Neural cell (in vitro differentiated cells): ENCODE data around the gene IPO13. TPM values are rescaled to one million over a fixed set of nuclear protein-coding genes. Genes with fewer than 3 reads are reported as not detected.

Experiments
- H2AFZ ChIP-seq: fragments of 200-600, 300-800 bp; sonication (generic), shearing (Covaris generic); 2 replicates; pipeline ENCODE4 v1.6.0; 2014; ENCODE audit warnings: low read depth, mild to moderate bottlenecking, antibody characterized with exemption, low read length, moderate library complexity
- H3F3A ChIP-seq: fragments of 200-600 bp; shearing (Covaris generic); 2 replicates; pipeline ENCODE4 v1.6.1; 2016; ENCODE audit warnings: mild to moderate bottlenecking, moderate library complexity, mixed read lengths, antibody characterized with exemption, low read length; ENCODE audit not compliant: insufficient read depth, poor library complexity, severe bottlenecking
- H3K27ac ChIP-seq: fragments of 200-600, 300-800 bp; sonication (generic), shearing (Covaris generic); 2 replicates; pipeline ENCODE4 v1.5.1; 2014; ENCODE audit warnings: mild to moderate bottlenecking, low read length, moderate library complexity
- H3K27me3 ChIP-seq: fragments of 300-800, 200-600 bp; sonication (generic), shearing (Covaris generic); 2 replicates; pipeline ENCODE4 v1.6.0; 2014; ENCODE audit warnings: mild to moderate bottlenecking, low read depth, low read length, moderate library complexity; ENCODE audit not compliant: insufficient read depth
- H3K36me3 ChIP-seq: fragments of 300-800, 200-600 bp; sonication (generic), shearing (Covaris generic); 2 replicates; pipeline ENCODE4 v1.5.1; 2014; ENCODE audit warnings: mild to moderate bottlenecking, antibody characterized with exemption, low read length, moderate library complexity; ENCODE audit not compliant: insufficient read depth
- H3K4me2 ChIP-seq: fragments of 300-800, 200-600 bp; sonication (generic), shearing (Covaris generic); 2 replicates; pipeline ENCODE4 v1.6.0; 2014; ENCODE audit warnings: mild to moderate bottlenecking, low read length
- H3K4me3 ChIP-seq: fragments of 300-800, 200-600 bp; sonication (generic), shearing (Covaris generic); 2 replicates; pipeline ENCODE4 v1.5.1; 2014; ENCODE audit warnings: mild to moderate bottlenecking, low read length, moderate library complexity
- H3K79me2 ChIP-seq: fragments of 200-600 bp; shearing (Covaris generic); replicated peaks from 2 replicates; pipeline ENCODE4 v1.6.0; 2014; ENCODE audit warnings: mild to moderate bottlenecking, low read length, moderate library complexity; ENCODE audit not compliant: insufficient read depth
- H3K9ac ChIP-seq: fragments of 300-800, 200-600 bp; sonication (generic), shearing (Covaris generic); 2 replicates; pipeline ENCODE4 v1.6.1; 2016; ENCODE audit warnings: mild to moderate bottlenecking, low read length, mixed read lengths
- H3K9me2 ChIP-seq: fragments of 200-600 bp; shearing (Covaris generic); 2 replicates; pipeline ENCODE4 v1.6.1; 2016; ENCODE audit warnings: mild to moderate bottlenecking, low read length, mixed read lengths; ENCODE audit not compliant: insufficient read depth
- H3K9me3 ChIP-seq: fragments of 200-600, 300-800 bp; sonication (generic), shearing (Covaris generic); 2 replicates; pipeline ENCODE4 v1.6.1; 2016; ENCODE audit warnings: mild to moderate bottlenecking, mixed run types, low read length, moderate library complexity, mixed read lengths
- H4K20me1 ChIP-seq: fragments of 200-600 bp; shearing (Covaris generic); 2 replicates; pipeline ENCODE4 v1.6.1; 2016; ENCODE audit warnings: mild to moderate bottlenecking, mixed run types; ENCODE audit not compliant: insufficient read depth
- CTCF ChIP-seq: fragments of 450-650 bp; IDR thresholded peaks from 2 replicates; pipeline ENCODE4 v1.5.1; 2014; ENCODE audit warnings: antibody characterized with exemption, mild to moderate bottlenecking, moderate library complexity; ENCODE audit not compliant: poor library complexity, severe bottlenecking
- EP300 ChIP-seq: fragments of 450-650 bp; conservative IDR thresholded peaks from 2 replicates; pipeline ENCODE4 v1.6.1; 2014; ENCODE audit warnings: antibody characterized with exemption, mild to moderate bottlenecking, moderate library complexity; ENCODE audit not compliant: poor library complexity, severe bottlenecking
- EZH2 ChIP-seq: fragments of 200-600, 300-800 bp; shearing (Covaris generic), sonication (generic); IDR thresholded peaks from 2 replicates; pipeline ENCODE4 v1.6.1; 2014; ENCODE audit warnings: antibody characterized with exemption, low read length, borderline replicate concordance, mild to moderate bottlenecking; ENCODE audit not compliant: insufficient read depth, poor library complexity, severe bottlenecking
- MXI1 ChIP-seq: fragments of 450-650 bp; conservative IDR thresholded peaks from 2 replicates; pipeline ENCODE4 v1.6.1; 2014; ENCODE audit warnings: antibody characterized with exemption, mild to moderate bottlenecking; ENCODE audit not compliant: poor library complexity, severe bottlenecking
- POLR2AphosphoS5 ChIP-seq: IDR thresholded peaks from 2 replicates; pipeline ENCODE4 v1.6.1; 2012
- RAD21 ChIP-seq: fragments of 450-650 bp; conservative IDR thresholded peaks from 2 replicates; pipeline ENCODE4 v1.6.1; 2014; ENCODE audit warnings: antibody characterized with exemption, mild to moderate bottlenecking, moderate library complexity
- REST ChIP-seq: IDR thresholded peaks from 2 replicates; pipeline ENCODE4 v1.6.1; 2012; ENCODE audit warnings: borderline replicate concordance
- SMC3 ChIP-seq: fragments of 450-650 bp; conservative IDR thresholded peaks from 2 replicates; pipeline ENCODE4 v1.6.1; 2014; ENCODE audit warnings: antibody characterized with exemption, mild to moderate bottlenecking, moderate library complexity; ENCODE audit not compliant: poor library complexity
- TAF1 ChIP-seq: IDR thresholded peaks from 2 replicates; pipeline ENCODE4 v1.6.1; 2012; ENCODE audit warnings: low read depth
- polyA plus RNA-seq: library from polyadenylated mRNA; depleted of rRNA; stranded (reverse); fragments of >200 nt; gene quantifications from 2 replicates; pipeline ENCODE4 v1.2.3, GENCODE V29; 2014

Gene IPO13
- polyA plus RNA-seq, 1 donor from 2014 or later: 29.8 TPM

GRCh38 chr1:43931711-43932660 lies 14.8 kb upstream of the IPO13 start:
- Histone ChIP-seq H3K9me3 (no peaks in the 10 kb centered on the region), H3K27ac (no peak overlapping the region), H3K36me3 (no peaks in the 10 kb centered on the region), H3K9me2 (no peaks in the 10 kb centered on the region), H3K9ac (no peak overlapping the region), H3F3A (no peaks in the 10 kb centered on the region), H3K4me3 (no peak overlapping the region), H4K20me1 (no peaks in the 10 kb centered on the region), H2AFZ (no peak overlapping the region), H3K4me2 (no peak overlapping the region), H3K27me3 (peaks cover 33% of the 10 kb centered on the region), H3K79me2 (no peaks in the 10 kb centered on the region)
- TF ChIP-seq EZH2 (no peak), SMC3 (no peak), CTCF (no peak), EP300 (no peak), REST (no peak), RAD21 (no peak), MXI1 (no peak), TAF1 (no peak), POLR2AphosphoS5 (no peak)

GRCh38 chr1:43932786-43933385 lies 13.9 kb upstream of the IPO13 start:
- H3K79me2 ChIP-seq: no peaks in the 10 kb centered on the region
- no peaks in the 10 kb centered on the region for H3K9me2 ChIP-seq
- H3F3A ChIP-seq: no peaks in the 10 kb centered on the region
- no peak overlapping the region for H3K27ac ChIP-seq
- no peak overlapping the region for H3K4me3 ChIP-seq
- no peak for TF ChIP-seq EZH2
- no peak for TF ChIP-seq TAF1
- no peak for TF ChIP-seq EP300
- no peak for TF ChIP-seq SMC3
- no peak for TF ChIP-seq RAD21
- TF ChIP-seq REST: no peak
- no peak for TF ChIP-seq CTCF
- TF ChIP-seq MXI1: no peak
- no peak for TF ChIP-seq POLR2AphosphoS5
- peaks cover 34% of the 10 kb centered on the region for H3K27me3 ChIP-seq
- H4K20me1 ChIP-seq: no peaks in the 10 kb centered on the region
- H3K9me3 ChIP-seq: no peaks in the 10 kb centered on the region
- no peaks in the 10 kb centered on the region for H3K36me3 ChIP-seq
- H3K9ac ChIP-seq: no peak overlapping the region
- H2AFZ ChIP-seq: no peak overlapping the region
- no peak overlapping the region for H3K4me2 ChIP-seq
